GM19397 (cell line): ENCODE data around the gene MTMR12.
"Not testable (repeated sequence)": the region's sequence is repeated elsewhere in the genome, so short reads cannot be mapped to it uniquely, and the experiment has no call there.

Source experiments
- ATAC-seq: cut with Tn5 transposase; IDR thresholded peaks from one replicate; pipeline ENCODE4 v1.9.1; 2021; ENCODE audit warnings: mild to moderate bottlenecking, moderate library complexity; ENCODE audit not compliant: unreplicated experiment

The MTMR12 gene

DNA sequence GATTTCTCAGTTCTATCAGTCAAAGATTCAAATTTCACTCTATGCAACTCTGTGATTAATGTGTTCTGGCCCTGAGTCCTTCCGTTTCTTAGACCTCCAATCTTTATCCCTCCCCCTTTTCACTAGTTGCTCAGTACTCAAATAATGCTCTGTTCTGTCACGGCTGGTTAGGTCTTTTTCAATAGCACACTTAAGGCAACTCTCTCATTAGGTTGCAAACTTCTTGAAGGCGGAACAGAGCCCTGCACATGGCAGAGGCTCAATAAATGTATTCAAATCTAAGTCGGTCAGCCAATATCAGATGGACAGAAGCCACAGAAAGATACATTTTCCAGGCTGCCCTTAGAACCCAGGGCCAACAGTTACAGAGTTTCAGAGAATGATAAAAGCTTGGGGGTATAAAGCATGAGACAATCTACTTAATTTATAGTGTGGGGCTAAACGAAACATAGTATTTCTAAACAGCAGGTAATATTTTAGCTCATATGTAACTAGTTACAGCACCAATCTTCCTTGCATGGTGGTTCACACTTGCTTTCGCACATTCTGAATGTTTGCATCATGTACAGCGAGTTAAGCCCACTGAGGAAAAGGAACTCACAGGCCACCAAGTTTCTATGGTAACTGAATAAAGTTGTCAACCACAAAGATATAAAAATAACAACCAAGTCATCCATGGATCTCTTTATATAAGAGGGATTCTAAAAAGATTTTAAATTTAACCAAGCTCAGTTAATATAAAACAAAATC is 71.5 kb downstream of the MTMR12 start:
- no peak for ATAC-seq

DNA sequence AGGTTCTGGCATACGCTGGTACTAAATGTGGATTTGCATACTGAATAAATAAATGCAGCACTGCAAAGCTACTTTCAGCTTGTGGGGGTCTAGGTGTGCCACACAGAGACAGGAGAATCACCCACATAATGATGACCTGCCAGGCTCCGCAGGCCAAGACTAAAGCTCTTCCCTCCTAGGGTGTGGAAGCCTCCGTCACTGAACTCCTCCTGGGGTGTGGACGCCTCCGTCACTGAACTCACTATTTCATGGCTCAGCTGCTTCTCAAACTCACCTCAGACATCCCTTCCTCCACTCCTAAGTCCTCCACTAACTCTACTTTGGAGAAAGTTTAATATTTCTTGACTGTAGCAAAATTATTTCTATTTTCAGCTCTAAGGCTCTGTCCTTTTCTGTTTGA is 73.4 kb downstream of the MTMR12 start:
- ATAC-seq = no peak

DNA sequence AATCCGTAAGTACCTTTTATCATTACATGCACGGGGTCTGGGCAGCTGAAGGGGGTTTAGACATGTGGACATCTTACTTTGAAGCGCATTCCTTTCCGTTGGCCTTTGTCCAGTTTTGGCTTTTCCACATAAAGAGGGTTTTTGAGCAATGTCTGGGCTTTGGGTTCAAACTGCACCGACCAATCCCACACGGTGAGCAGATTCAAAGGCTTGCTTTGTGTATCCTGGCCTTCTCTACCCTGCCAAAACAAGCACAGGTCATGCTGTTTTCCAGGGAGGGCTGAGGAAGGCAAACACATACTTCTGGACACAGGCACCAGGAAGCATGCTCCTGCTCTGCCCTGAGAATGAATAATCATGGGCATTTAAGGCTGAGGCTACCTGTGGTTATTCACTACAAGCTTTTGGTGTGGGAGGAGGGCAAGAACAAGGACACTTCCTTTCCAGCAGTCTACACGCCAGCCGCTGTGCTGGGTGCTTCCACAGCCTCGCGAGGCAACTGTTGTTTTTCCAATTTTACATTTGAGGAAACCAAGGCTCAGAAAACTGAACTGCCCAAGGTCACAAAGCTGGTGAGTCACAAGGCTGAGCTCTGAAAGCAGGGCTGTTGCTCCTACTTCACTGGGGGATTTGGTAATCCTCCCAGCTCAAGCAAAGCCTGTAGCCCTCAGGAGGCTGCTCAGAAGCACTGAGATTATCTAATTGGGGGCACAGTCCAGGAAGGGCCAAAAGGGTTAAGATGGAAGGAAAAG is 78.9 kb downstream of the MTMR12 start:
- ATAC-seq = no peak

DNA sequence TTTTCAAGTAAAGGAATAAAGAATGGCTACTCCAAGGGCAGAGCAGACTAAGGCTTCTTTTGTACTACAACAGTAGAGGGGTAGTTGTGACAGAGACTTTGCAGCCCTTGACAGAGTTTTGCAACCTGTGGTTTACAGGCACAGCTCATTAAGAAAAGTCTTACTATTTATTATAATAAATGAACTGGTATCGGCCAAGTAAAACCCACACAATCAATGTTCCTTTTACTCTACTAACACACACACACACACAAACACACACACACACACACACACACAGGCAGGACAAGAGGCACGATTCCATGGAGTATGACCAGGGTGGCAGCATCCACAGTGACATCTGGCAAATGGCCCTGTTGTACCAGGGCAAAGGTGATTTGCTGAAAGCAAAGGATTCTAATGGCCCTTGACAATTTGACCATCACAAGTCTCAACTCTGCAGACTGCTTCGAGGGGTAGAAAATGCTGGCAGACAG is 79.5 kb downstream of the MTMR12 start:
- ATAC-seq = no peak

DNA sequence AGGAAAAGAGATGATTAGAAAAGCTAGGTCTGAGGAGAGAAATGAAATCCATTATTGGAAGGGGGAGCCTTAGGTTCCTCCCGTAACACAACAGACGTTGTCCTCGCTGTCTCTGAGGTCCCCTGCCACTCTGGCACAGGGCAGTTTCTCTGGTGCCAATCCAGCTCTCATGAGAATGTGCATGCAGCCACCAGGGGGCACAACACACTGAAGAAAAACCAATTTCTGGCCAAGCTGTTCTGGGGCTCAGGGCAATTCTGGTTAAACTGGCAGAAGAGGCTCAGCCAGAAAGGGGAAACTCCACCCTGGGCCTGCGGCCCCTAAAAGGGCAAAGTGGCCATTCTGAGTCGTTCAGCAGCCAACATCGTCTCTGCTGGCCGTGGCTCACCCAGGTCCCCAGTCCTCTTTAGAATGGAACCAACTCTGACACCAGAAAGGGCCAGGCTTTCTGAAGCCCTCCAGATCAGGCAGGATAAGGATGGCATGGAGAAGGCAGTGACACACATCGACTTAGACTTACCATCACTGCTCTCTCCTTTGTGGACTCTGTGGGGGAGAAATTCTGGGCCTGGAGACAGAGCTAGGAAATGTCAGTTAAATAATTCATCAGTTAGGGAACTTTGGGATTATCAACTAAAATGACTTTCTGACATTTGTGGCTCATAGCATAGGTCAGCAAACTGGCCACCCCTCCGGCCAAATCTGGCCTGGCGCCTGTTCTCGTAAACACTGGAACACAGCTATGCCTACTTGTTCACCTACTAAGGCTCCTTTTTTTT is 80.1 kb downstream of the MTMR12 start:
- ATAC-seq = peak; percentile 82

- ATAC-seq = no peak
Measured at GRCh38 chr5:32231929-32232328, 80.8 kb downstream of the MTMR12 start.

GRCh38 chr5:32231241-32231640 is 81.5 kb downstream of the MTMR12 start:
- ATAC-seq = no peak

DNA sequence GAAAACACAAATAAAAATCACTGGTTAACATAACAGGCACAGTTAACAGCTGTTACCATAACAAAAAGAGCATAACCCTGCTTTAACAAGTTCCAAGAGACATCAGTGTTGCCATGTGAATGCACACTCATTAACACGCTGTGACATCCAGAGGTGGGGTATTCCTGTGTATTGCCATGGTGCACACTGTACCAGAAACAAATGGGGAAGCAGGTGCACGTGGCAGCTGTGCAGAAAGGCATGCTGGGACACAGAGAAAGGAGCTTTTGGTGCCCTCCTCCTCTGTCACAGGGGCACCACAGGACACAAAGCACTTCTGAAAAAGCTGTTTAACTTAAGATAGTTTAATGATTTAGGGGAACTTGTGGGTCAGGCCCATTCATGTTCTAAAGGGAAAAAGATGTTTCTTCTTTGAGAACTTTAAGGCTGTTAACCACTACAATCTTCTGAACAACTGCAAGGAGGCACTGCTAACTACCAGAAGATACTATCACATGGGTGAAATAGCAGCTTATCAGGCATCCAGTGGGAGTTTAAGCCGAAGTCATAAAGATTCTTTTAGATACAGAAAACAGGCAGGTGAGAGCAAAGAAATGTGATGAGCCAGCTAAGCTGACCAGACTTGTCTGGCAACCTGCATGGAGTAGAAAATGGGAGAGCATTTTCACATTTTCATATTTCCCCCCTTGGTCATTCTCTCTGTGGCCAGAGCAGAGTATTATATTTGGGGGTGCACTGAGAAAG is 82.2 kb downstream of the MTMR12 start:
- no peak for ATAC-seq

DNA sequence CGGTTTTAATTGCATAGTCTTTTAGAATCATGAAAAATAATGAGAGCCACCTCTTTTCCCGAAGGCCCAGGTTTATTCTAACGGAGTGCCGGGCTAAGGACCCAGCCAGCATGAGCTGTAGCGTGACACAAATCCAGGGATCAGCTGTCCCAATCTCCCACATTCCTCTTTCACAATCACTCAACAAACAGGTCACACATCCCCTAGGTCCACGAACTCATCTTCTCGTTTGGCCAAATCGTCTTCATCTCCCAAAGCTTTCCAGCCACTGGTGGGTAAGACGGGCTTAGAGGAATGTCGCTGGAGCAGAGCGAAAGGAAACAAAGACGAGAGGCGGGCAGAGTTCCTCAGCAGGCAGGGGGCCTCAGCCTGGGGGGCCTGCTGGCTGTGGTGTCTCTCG is 83.2 kb downstream of the MTMR12 start:
- no peak for ATAC-seq

- no peak for ATAC-seq
Measured at GRCh38 chr5:32228816-32229215, 83.9 kb downstream of the MTMR12 start.

- no peak for ATAC-seq
Measured at GRCh38 chr5:32225445-32225844, 87.3 kb downstream of the MTMR12 start.

- ATAC-seq = no peak
Measured at GRCh38 chr5:32223972-32224609, 88.6 kb downstream of the MTMR12 start.

- no peak for ATAC-seq
Measured at GRCh38 chr5:32222723-32223470, 89.8 kb downstream of the MTMR12 start.

GRCh38 chr5:32217886-32218396 is 94.8 kb downstream of the MTMR12 start:
- ATAC-seq = no peak

DNA sequence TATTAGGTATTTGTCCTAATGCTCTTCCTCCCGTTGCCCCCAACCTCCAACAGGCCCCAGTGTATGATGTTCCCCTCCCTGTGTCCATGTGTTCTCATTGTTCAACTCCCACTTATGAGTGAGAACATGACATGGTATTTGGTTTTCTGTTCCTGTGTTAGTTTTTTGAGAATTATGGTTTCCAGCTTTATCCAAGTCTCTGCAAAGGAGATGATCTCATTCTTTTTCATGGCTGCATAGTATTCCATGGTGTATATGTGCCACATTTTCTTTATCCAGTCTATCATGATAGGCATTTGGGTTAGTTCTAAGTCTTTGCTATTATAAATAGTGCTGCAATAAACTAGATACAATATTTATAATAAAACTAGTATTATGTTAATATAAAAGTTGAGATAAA is 98.4 kb downstream of the MTMR12 start:
- not testable (repeated sequence) for ATAC-seq

DNA sequence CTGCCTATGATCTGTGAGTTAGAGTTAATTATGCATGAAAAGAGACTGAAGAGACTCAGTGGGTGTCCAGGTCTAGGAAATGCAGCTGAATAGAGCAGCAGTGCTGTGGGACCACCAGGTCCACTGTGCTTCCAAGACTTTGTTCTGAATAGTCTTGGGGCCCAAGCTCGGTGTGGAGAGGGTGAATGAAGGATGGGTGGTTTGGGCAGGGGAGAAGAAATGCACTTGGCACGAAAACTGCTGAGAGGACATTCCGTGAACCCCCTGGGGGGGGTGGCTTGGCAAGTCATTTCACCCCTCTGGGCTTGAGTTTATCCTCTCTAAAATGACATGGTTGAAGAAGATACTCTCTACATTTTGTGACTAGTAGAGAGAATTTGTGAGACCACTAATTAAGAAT is 102.6 kb downstream of the MTMR12 start:
- no peak for ATAC-seq

DNA sequence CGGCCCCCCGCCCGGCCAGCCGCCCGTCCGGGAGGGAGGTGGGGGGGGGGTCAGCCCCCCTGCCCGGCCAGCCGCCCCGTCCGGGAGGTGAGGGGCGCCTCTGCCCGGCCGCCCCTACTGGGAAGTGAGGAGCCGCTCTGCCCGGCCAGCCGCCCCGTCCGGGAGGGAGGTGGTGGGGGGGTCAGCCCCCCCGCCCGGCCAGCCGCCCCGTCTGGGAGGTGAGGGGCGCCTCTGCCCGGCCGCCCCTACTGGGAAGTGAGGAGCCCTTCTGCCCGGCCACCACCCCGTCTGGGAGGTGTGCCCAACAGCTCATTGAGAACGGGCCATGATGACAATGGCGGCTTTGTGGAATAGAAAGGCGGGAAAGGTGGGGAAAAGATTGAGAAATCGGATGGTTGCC is 103.9 kb downstream of the MTMR12 start:
- ATAC-seq = not testable (repeated sequence)

- ATAC-seq = no peak
Measured at GRCh38 chr5:32207355-32207634, 105.4 kb downstream of the MTMR12 start.

DNA sequence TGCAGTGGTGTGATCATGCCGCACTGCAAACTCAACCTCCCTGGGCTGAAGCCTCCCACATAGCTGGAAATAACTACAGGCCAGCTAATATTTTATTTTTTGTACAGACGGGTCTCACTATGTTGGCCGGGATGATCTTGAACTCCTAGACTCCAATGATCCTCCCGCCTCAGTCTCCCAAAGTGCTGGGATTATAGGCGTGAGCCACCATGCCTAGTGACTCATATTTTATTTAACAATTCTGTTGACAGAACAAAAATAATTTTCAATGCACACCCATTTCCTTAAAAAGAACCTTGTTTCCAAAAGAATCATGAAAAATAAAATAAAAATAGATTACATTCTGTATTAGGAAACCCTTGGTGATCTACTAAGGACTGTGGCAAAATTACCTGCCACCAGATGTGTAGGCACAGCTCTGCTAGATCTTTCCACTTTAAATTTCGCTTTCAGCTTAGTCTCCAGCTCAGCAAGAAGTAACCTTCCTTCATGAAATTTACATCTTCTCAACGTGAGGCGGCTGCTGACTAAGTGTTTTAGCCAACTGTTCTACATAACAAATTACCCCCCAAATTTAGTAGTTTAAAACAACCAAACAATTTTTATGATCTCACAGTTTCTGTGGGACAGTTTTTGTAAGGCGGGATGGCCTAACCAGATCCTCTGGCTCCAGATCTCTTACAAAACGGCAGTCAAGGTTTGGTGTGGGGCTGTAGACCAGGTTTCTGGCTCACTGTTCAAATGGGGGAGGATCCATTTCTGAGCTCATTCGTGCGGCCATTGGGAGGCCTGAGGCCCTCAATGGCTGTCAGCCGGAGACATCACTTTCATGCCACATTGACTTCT is 106.0 kb downstream of the MTMR12 start:
- ATAC-seq = no peak
